Peyer's patch (tissue), 4 donors: ENCODE data around the gene CELF3. TPM values are rescaled to one million over a fixed set of nuclear protein-coding genes. Genes with fewer than 3 reads are reported as not detected.

Experiments
- DNase-seq, 3 donors: peaks; one replicate each; pipeline ENCODE4 v3.0.0-alpha.2; 2017 to 2019
- H3K27ac ChIP-seq, 4 donors: fragments of 200-600 bp; sonication (generic); one replicate each; pipeline ENCODE4 v1.5.1; 2016 to 2019
- H3K27me3 ChIP-seq, 2 donors: fragments of 200-600 bp; sonication (generic); one replicate each; pipeline ENCODE4 v1.5.1; 2019
- H3K36me3 ChIP-seq, 3 donors: fragments of 200-600 bp; sonication (generic); one replicate each; pipeline ENCODE4 v1.5.1; 2016 to 2019
- H3K4me1 ChIP-seq, 4 donors: fragments of 200-600 bp; sonication (generic); one replicate each; pipeline ENCODE4 v1.5.1; 2016 to 2019
- H3K4me3 ChIP-seq, 4 donors: fragments of 200-600 bp; sonication (generic); 1 replicate in 3 of 4; 2 replicates in 1 of 4; pipeline ENCODE4 v1.5.1; 2016 to 2019; ENCODE audit warnings: mild to moderate bottlenecking in 1 of 4
- H3K9me3 ChIP-seq, 4 donors: fragments of 200-600 bp; sonication (generic); one replicate each; pipeline ENCODE4 v1.5.1; 2016 to 2019; ENCODE audit warnings: mild to moderate bottlenecking in 1 of 4
- CTCF ChIP-seq, 6 experiments: fragments of 450-650 bp in 4 of 6; fragments of 200-600 bp in 2 of 6; sonication (generic) in 1 of 6; IDR thresholded peaks; one replicate each; pipeline ENCODE4 v1.5.1; 2017 to 2019; ENCODE audit warnings: antibody characterized with exemption in 6 of 6, mild to moderate bottlenecking in 3 of 6, moderate library complexity in 1 of 6
- POLR2A ChIP-seq, 2 donors: fragments of 450-650 bp; IDR thresholded peaks; one replicate each; pipeline ENCODE4 v1.5.1; 2017; ENCODE audit warnings: antibody characterized with exemption in 2 of 2, mild to moderate bottlenecking in 2 of 2, moderate library complexity in 2 of 2
- total RNA-seq, 4 donors: library from RNA; depleted of rRNA; stranded (reverse); fragments of >200 nt; gene quantifications; one replicate each; pipeline ENCODE4 v1.1.0, GENCODE V29; 2016

CELF3 gene
- total RNA-seq, 4 donors from 2014 or later: 2.5 to 7.7 (median 6.1) TPM

GRCh38 chr1:151704246-151704645 lies 12.4 kb downstream of the CELF3 start:
- Histone ChIP-seq H3K4me1 (no peaks in the 10 kb centered on the region), H3K27ac (no peak overlapping the region), H3K9me3 (no peaks in the 10 kb centered on the region), H3K27me3 (no peaks in the 10 kb centered on the region), H3K36me3 (peaks cover 0 to 6% (median 0%) of the 10 kb centered on the region in 3 donors), H3K4me3 (no peak overlapping the region)
- TF ChIP-seq CTCF (IDR thresholded peaks at IDR 0.05): no peak
- no peak for TF ChIP-seq POLR2A (IDR thresholded peaks at IDR 0.05)
- DNase-seq: no peak

- Histone ChIP-seq H3K4me1 (no peaks in the 10 kb centered on the region), H3K27me3 (no peaks in the 10 kb centered on the region), H3K36me3 (peaks cover 0 to 11% (median 0%) of the 10 kb centered on the region in 3 donors), H3K9me3 (no peaks in the 10 kb centered on the region), H3K4me3 (no peak overlapping the region), H3K27ac (no peak overlapping the region)
- TF ChIP-seq POLR2A (IDR thresholded peaks at IDR 0.05) (no peak), CTCF (IDR thresholded peaks at IDR 0.05) (no peak)
- no peak for DNase-seq
Observed at GRCh38 chr1:151703813-151704212, 12.8 kb downstream of the CELF3 start.

GRCh38 chr1:151702936-151703335 lies 13.7 kb downstream of the CELF3 start:
- DNase-seq: no peak
- peaks cover 0 to 18% (median 0%) of the 10 kb centered on the region in 3 donors for H3K36me3 ChIP-seq
- no peaks in the 10 kb centered on the region for H3K9me3 ChIP-seq
- TF ChIP-seq POLR2A (IDR thresholded peaks at IDR 0.05): no peak
- no peak for TF ChIP-seq CTCF (IDR thresholded peaks at IDR 0.05)
- H3K27ac ChIP-seq: no peak overlapping the region
- H3K27me3 ChIP-seq: no peaks in the 10 kb centered on the region
- H3K4me3 ChIP-seq: no peak overlapping the region
- no peaks in the 10 kb centered on the region for H3K4me1 ChIP-seq

- Histone ChIP-seq H3K4me1 (no peaks in the 10 kb centered on the region), H3K9me3 (no peaks in the 10 kb centered on the region), H3K36me3 (peaks cover 0 to 33% (median 0%) of the 10 kb centered on the region in 3 donors), H3K27me3 (no peaks in the 10 kb centered on the region), H3K27ac (no peak overlapping the region), H3K4me3 (no peak overlapping the region)
- no peak for DNase-seq
- TF ChIP-seq POLR2A (IDR thresholded peaks at IDR 0.05) (no peak), CTCF (IDR thresholded peaks at IDR 0.05) (no peak)
Observed at GRCh38 chr1:151701515-151701914, 15.1 kb downstream of the CELF3 start.

- Histone ChIP-seq H3K4me3 (no peak overlapping the region), H3K4me1 (no peaks in the 10 kb centered on the region), H3K36me3 (peaks cover 0 to 53% (median 0%) of the 10 kb centered on the region in 3 donors), H3K27ac (no peak overlapping the region), H3K27me3 (no peaks in the 10 kb centered on the region), H3K9me3 (no peaks in the 10 kb centered on the region)
- DNase-seq: no peak
- TF ChIP-seq CTCF (IDR thresholded peaks at IDR 0.05): peak in 4 of 6 experiments; percentile 37 to 72 (median 70)
- no peak for TF ChIP-seq POLR2A (IDR thresholded peaks at IDR 0.05)
Observed at GRCh38 chr1:151693057-151693651, 23.4 kb downstream of the CELF3 start.
